Measurements from ENCODE around the gene WDR18. TPM values are rescaled to one million over a fixed set of nuclear protein-coding genes. Genes with fewer than 3 reads are reported as not detected.

WDR18 gene
- polyA plus RNA-seq, 1 experiment: 44.3 TPM

DNA sequence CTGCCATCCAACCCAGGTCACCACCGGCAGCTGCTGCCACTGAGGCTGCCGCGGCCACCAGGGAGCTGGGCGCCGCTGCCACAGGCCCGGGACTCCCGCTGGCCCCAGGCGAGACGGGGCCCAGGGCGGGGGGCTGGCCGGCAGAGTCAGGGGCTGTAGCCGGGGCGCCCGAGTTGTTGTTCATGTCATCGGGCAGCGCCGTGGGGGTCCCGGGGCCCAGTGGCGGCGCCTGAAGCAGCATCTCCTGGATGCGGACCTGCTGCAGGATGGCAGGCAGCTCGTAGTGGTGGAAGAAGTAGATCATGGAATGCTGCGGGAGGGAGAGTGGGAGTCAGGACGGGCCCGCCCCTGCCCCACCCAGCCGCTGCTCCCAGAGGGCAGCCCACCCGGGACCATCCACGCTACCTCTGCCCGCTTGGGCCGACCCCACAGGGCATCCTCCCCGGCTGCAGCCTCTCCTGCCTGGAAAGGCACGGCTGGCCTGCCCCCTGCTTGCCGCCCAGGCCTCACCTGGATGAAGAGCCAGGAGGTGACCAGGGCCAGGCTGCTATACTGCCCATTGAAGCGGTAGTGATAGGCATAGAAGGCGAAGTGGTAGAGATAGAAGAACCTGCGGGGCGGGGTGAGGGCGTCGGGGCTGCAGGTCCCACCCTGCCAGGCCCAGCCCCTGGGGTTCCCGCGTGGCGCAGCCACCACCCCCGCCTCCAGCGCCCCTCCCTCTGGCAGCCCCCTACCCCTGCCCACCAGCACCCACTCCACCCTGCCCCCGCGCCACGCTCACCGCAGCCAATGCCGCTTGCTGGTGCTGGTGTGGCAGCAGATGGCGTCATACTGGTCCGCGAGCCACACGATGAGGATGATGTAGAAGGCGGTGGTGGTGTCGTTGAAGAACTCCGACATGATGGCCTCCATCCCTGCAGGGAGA is 26.7 kb downstream of the WDR18 start:
- Histone ChIP-seq H3K4me3 (ENCODE audit: low read depth, low read length) (no peak overlapping the region), H3K36me3 (ENCODE audit: control insufficient read depth, insufficient read depth, low read length) (peaks cover 26% of the 10 kb centered on the region), H3K27me3 (ENCODE audit: control insufficient read depth, insufficient read depth, low read length) (no peaks in the 10 kb centered on the region)
- DNase-seq (ENCODE audit: low read depth): no peak
- TF ChIP-seq, protein P1, sequence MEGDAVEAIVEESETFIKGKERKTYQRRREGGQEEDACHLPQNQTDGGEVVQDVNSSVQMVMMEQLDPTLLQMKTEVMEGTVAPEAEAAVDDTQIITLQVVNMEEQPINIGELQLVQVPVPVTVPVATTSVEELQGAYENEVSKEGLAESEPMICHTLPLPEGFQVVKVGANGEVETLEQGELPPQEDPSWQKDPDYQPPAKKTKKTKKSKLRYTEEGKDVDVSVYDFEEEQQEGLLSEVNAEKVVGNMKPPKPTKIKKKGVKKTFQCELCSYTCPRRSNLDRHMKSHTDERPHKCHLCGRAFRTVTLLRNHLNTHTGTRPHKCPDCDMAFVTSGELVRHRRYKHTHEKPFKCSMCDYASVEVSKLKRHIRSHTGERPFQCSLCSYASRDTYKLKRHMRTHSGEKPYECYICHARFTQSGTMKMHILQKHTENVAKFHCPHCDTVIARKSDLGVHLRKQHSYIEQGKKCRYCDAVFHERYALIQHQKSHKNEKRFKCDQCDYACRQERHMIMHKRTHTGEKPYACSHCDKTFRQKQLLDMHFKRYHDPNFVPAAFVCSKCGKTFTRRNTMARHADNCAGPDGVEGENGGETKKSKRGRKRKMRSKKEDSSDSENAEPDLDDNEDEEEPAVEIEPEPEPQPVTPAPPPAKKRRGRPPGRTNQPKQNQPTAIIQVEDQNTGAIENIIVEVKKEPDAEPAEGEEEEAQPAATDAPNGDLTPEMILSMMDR (IDR thresholded peaks at IDR 0.05; ENCODE audit: insufficient read depth, low read depth, low read length): no peak
- ChIA-PET POLR2A (no interaction called here), CTCF (interaction anchor here (0.7 kb wide), 1 partner anchor 230 kb away, joined by 3 read pairs; no protein-coding TSS in a partner anchor)

DNA sequence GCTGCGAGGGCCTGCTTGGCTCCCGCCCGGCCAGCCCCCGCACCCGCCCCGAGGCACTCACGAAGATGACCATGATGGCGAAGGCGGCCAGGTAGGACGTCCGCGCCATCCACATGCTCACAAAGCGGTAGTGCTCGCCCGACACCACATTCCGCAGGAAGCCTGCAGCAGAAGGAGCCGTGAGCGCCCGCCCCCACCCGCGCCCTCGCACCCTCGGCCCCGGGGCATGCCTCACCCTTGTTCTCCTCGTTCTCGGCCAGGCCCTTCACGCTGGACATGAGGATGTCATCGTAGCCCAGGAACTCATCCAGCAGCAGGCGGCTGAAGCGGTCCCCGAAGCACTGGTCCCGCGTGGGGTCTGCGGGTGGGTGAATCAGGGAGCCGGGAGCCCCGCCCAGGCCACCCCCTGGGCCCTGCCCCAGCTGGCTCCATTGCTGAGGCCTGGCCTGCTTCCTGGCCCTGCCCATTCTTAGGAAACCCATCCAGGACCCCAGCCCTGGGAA is 27.7 kb downstream of the WDR18 start:
- POLR2A ChIA-PET: no interaction called here
- no peaks in the 10 kb centered on the region for H3K27me3 ChIP-seq (ENCODE audit: control insufficient read depth, insufficient read depth, low read length)
- CTCF ChIA-PET: interaction anchor here (1.1 kb wide), 1 partner anchor 101 kb away, joined by 3 read pairs; no protein-coding TSS in a partner anchor
- DNase-seq (ENCODE audit: low read depth): no peak
- TF ChIP-seq, protein P1 (IDR thresholded peaks at IDR 0.05; ENCODE audit: insufficient read depth, low read depth, low read length): no peak
- H3K36me3 ChIP-seq (ENCODE audit: control insufficient read depth, insufficient read depth, low read length): peaks cover 26% of the 10 kb centered on the region
- H3K4me3 ChIP-seq (ENCODE audit: low read depth, low read length): no peak overlapping the region

DNA sequence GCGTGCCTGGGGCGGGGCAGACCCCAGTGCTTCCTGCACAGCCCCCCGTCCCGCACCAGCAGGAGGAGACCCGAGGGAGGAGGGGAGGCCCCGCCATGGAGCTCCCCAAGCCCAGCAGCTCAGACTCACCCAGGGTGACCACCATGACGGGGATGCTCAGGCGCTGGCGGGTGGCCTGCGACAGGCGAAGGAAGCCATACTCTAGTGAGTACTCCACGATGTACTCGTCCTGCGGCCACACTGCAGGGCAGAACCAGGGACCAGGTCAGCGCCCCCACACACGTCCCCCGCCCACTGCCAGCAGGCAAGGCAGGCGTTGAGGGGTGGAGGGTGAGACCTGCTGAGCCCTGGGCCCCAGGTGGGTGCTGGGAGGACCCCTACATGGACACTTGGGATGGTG is 28.2 kb downstream of the WDR18 start:
- H3K4me3 ChIP-seq (ENCODE audit: low read depth, low read length): no peak overlapping the region
- H3K27me3 ChIP-seq (ENCODE audit: control insufficient read depth, insufficient read depth, low read length): no peaks in the 10 kb centered on the region
- ChIA-PET POLR2A (no interaction called here), CTCF (interaction anchor here (1.1 kb wide), 1 partner anchor 101 kb away, joined by 3 read pairs; no protein-coding TSS in a partner anchor)
- TF ChIP-seq, protein P1 (IDR thresholded peaks at IDR 0.05; ENCODE audit: insufficient read depth, low read depth, low read length): no peak
- DNase-seq (ENCODE audit: low read depth): no peak
- H3K36me3 ChIP-seq (ENCODE audit: control insufficient read depth, insufficient read depth, low read length): peaks cover 26% of the 10 kb centered on the region

DNA sequence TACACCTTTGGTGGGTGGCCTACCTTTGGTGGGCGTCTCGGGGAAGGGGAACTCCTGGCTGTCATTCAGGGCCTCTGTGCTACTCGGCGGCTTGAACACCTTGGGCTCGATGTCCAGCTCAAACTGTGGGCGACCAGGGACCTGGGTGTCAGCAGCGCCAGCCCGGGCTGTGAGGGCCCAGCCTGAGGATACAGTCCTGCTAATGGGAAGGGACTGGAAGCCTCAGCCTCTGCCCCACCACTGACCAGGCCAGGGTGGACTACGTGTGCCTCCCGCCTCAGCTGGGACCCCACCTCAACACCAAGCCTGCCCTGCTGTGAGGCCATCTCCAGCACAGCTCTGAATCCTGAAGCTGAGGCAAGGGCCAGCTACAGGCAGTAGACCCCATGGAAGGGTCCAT is 29.1 kb downstream of the WDR18 start:
- POLR2A ChIA-PET: no interaction called here
- no peak for DNase-seq (ENCODE audit: low read depth)
- H3K27me3 ChIP-seq (ENCODE audit: control insufficient read depth, insufficient read depth, low read length): no peaks in the 10 kb centered on the region
- peaks cover 26% of the 10 kb centered on the region for H3K36me3 ChIP-seq (ENCODE audit: control insufficient read depth, insufficient read depth, low read length)
- CTCF ChIA-PET: interaction anchor here (0.7 to 0.9 kb wide), 2 partner anchors 17 to 150 kb away, joined by 3 read pairs; no protein-coding TSS in a partner anchor
- H3K4me3 ChIP-seq (ENCODE audit: low read depth, low read length): no peak overlapping the region
- TF ChIP-seq, protein P1 (IDR thresholded peaks at IDR 0.05; ENCODE audit: insufficient read depth, low read depth, low read length): no peak

All from BJ (cell line).